ENCODE data around the gene NOL9. TPM values are rescaled to one million over a fixed set of nuclear protein-coding genes. Genes with fewer than 3 reads are reported as not detected.
"Not testable (repeated sequence)": the region's sequence is repeated elsewhere in the genome, so short reads cannot be mapped to it uniquely, and the experiment has no call there.

Gene NOL9
- total and polyA plus RNA-seq, 4 experiments from 2014 or later = 12.7 to 60.9 (median 46.3) TPM

GRCh38 chr1:6600410-6601048 is 46.2 kb upstream of the NOL9 start:
- intact Hi-C loops (cut with micrococcal nuclease) = loop anchor here (1.0 kb wide), 1 partner anchor 20 kb away; no protein-coding TSS in a partner anchor
- Mint-ChIP-seq H3K9me3 (no peaks in the 10 kb centered on the region), H3K4me1 (peaks cover 14 to 65% (median 47%) of the 10 kb centered on the region in 4 donors), H3K27me3 (no peaks in the 10 kb centered on the region), H3K4me3 (peak overlapping the region; percentile 93 to 99 (median 98)), H3K36me3 (peaks cover 21 to 46% of the 10 kb centered on the region in 2 donors), H3K27ac (peak overlapping the region; percentile 88 to 98 (median 96))
- peak overlapping the region; percentile 88 for H3K27ac ChIP-seq (ENCODE audit: low read depth, low read length)
- POLR2A ChIA-PET (ENCODE audit: partially characterized antibody) = interaction anchor here (0.7 to 8.5 kb wide), 15 partner anchors 8 to 608 kb away, joined by 3 to 273 read pairs (median 21); partner anchors contain the start of genes NOL9, PHF13, PLEKHG5 and TAS1R1
- H3K36me3 ChIP-seq (ENCODE audit: insufficient read depth, low read length) = peaks cover 32% of the 10 kb centered on the region
- H3K27me3 ChIP-seq (ENCODE audit: insufficient read depth, low read length) = no peaks in the 10 kb centered on the region
- H3K9me3 ChIP-seq (ENCODE audit: control insufficient read depth in 1 of 2, low read length in 2 of 2) = no peaks in the 10 kb centered on the region
- peaks cover 61% of the 10 kb centered on the region for H3K4me1 ChIP-seq (ENCODE audit: insufficient read depth, low read length)
- peak overlapping the region; percentile 87 to 92 for H3K4me3 ChIP-seq (ENCODE audit: low read length in 2 of 2)
- CTCF ChIA-PET (ENCODE audit: partially characterized antibody) = interaction anchor here (0.8 to 3.8 kb wide), 14 partner anchors 11 to 114 kb away, joined by 3 to 24 read pairs (median 6); partner anchors contain the start of genes NOL9, TAS1R1, THAP3 and ZBTB48
- DNase-seq = no peak

- peaks cover 14 to 71% (median 50%) of the 10 kb centered on the region in 4 donors for H3K4me1 Mint-ChIP-seq
- intact Hi-C loops (cut with micrococcal nuclease); DNase-seq; H3K9me3 Mint-ChIP-seq; H3K9me3 ChIP-seq (ENCODE audit: control insufficient read depth in 1 of 2, low read length in 2 of 2); H3K27me3 Mint-ChIP-seq; H3K27me3 ChIP-seq (ENCODE audit: insufficient read depth, low read length): not testable (repeated sequence)
- Histone ChIP-seq H3K27ac (ENCODE audit: low read depth, low read length) (peak overlapping the region; percentile 88), H3K4me3 (ENCODE audit: low read length in 2 of 2) (peak overlapping the region; percentile 87 to 92), H3K4me1 (ENCODE audit: insufficient read depth, low read length) (peaks cover 61% of the 10 kb centered on the region), H3K36me3 (ENCODE audit: insufficient read depth, low read length) (peaks cover 37% of the 10 kb centered on the region)
- POLR2A ChIA-PET (ENCODE audit: partially characterized antibody) = interaction anchor here (0.7 to 8.5 kb wide), 14 partner anchors 7 to 607 kb away, joined by 3 to 273 read pairs (median 24); partner anchors contain the start of genes NOL9, PHF13, TAS1R1 and THAP3
- H3K27ac Mint-ChIP-seq = peak overlapping the region; percentile 88 to 98 (median 96)
- peak overlapping the region; percentile 93 to 99 (median 98) for H3K4me3 Mint-ChIP-seq
- peaks cover 25 to 51% of the 10 kb centered on the region in 2 donors for H3K36me3 Mint-ChIP-seq
- CTCF ChIA-PET (ENCODE audit: partially characterized antibody) = interaction anchor here (0.8 to 3.8 kb wide), 13 partner anchors 11 to 113 kb away, joined by 3 to 24 read pairs (median 6); partner anchors contain the start of genes NOL9, TAS1R1, THAP3 and ZBTB48
Measured at GRCh38 chr1:6599991-6600390, 45.7 kb upstream of the NOL9 start.

- Histone ChIP-seq H3K4me3 (ENCODE audit: low read length in 2 of 2) (peak overlapping the region; percentile 81), H3K27ac (ENCODE audit: low read depth, low read length) (peak overlapping the region; percentile 54), H3K27me3 (ENCODE audit: insufficient read depth, low read length) (no peaks in the 10 kb centered on the region), H3K9me3 (ENCODE audit: control insufficient read depth in 1 of 2, low read length in 2 of 2) (no peaks in the 10 kb centered on the region), H3K4me1 (ENCODE audit: insufficient read depth, low read length) (peaks cover 59% of the 10 kb centered on the region), H3K36me3 (ENCODE audit: insufficient read depth, low read length) (peaks cover 44% of the 10 kb centered on the region)
- Mint-ChIP-seq H3K4me1 (peaks cover 13 to 73% (median 49%) of the 10 kb centered on the region in 4 donors), H3K27me3 (no peaks in the 10 kb centered on the region), H3K36me3 (peaks cover 28 to 54% of the 10 kb centered on the region in 2 donors), H3K9me3 (no peaks in the 10 kb centered on the region), H3K4me3 (peak overlapping the region; percentile 93 to 99 (median 98)), H3K27ac (peak overlapping the region; percentile 84 to 96 (median 89))
- intact Hi-C loops (cut with micrococcal nuclease) = no loop called here
- CTCF ChIA-PET (ENCODE audit: partially characterized antibody) = interaction anchor here (0.6 to 3.8 kb wide), 15 partner anchors 10 to 112 kb away, joined by 3 to 24 read pairs (median 5); partner anchors contain the start of genes NOL9, TAS1R1, THAP3 and ZBTB48
- DNase-seq = peak; percentile 54 to 80 (median 60)
- POLR2A ChIA-PET (ENCODE audit: partially characterized antibody) = interaction anchor here (0.8 to 8.5 kb wide), 11 partner anchors 7 to 607 kb away, joined by 3 to 273 read pairs (median 46); partner anchors contain the start of genes NOL9, PHF13, TAS1R1 and THAP3
Measured at GRCh38 chr1:6599141-6599975, 45.0 kb upstream of the NOL9 start.

- no peak overlapping the region for H3K4me3 ChIP-seq (ENCODE audit: low read length in 2 of 2)
- no peaks in the 10 kb centered on the region for H3K27me3 ChIP-seq (ENCODE audit: insufficient read depth, low read length)
- Mint-ChIP-seq H3K4me1 (peaks cover 11 to 66% (median 41%) of the 10 kb centered on the region in 4 donors), H3K27ac (peak overlapping the region in 1 of 7 donors; percentile 15), H3K4me3 (peak overlapping the region in 1 of 8 donors; percentile 30), H3K9me3 (no peaks in the 10 kb centered on the region), H3K36me3 (peaks cover 32 to 59% of the 10 kb centered on the region in 2 donors), H3K27me3 (no peaks in the 10 kb centered on the region)
- ChIA-PET CTCF (ENCODE audit: partially characterized antibody) (interaction anchor here (1.2 kb wide), 1 partner anchor 8 kb away, joined by 4 read pairs; no protein-coding TSS in a partner anchor), POLR2A (ENCODE audit: partially characterized antibody) (interaction anchor here (1.0 to 8.5 kb wide), 4 partner anchors 14 to 43 kb away, joined by 3 to 273 read pairs (median 60); partner anchors contain the start of genes NOL9, TAS1R1, THAP3 and ZBTB48)
- H3K4me1 ChIP-seq (ENCODE audit: insufficient read depth, low read length) = peaks cover 50% of the 10 kb centered on the region
- intact Hi-C loops (cut with micrococcal nuclease) = no loop called here
- H3K27ac ChIP-seq (ENCODE audit: low read depth, low read length) = no peak overlapping the region
- H3K9me3 ChIP-seq (ENCODE audit: control insufficient read depth in 1 of 2, low read length in 2 of 2) = no peaks in the 10 kb centered on the region
- H3K36me3 ChIP-seq (ENCODE audit: insufficient read depth, low read length) = peaks cover 60% of the 10 kb centered on the region
- DNase-seq = no peak
Measured at GRCh38 chr1:6597777-6598131, 43.4 kb upstream of the NOL9 start.

- Histone ChIP-seq H3K9me3 (ENCODE audit: control insufficient read depth in 1 of 2, low read length in 2 of 2) (no peaks in the 10 kb centered on the region), H3K27ac (ENCODE audit: low read depth, low read length) (no peak overlapping the region), H3K4me3 (ENCODE audit: low read length in 2 of 2) (no peak overlapping the region), H3K4me1 (ENCODE audit: insufficient read depth, low read length) (peaks cover 56% of the 10 kb centered on the region), H3K27me3 (ENCODE audit: insufficient read depth, low read length) (no peaks in the 10 kb centered on the region), H3K36me3 (ENCODE audit: insufficient read depth, low read length) (peaks cover 62% of the 10 kb centered on the region)
- CTCF ChIA-PET (ENCODE audit: partially characterized antibody) = interaction anchor here (1.0 kb wide), 1 partner anchor 14 kb away, joined by 3 read pairs; no protein-coding TSS in a partner anchor
- Mint-ChIP-seq H3K4me3 (peak overlapping the region in 5 of 8 donors; percentile 17 to 46 (median 28)), H3K27ac (peak overlapping the region in 3 of 7 donors; percentile 15 to 70 (median 51)), H3K4me1 (peaks cover 11 to 66% (median 41%) of the 10 kb centered on the region in 4 donors), H3K27me3 (no peaks in the 10 kb centered on the region), H3K36me3 (peaks cover 32 to 57% of the 10 kb centered on the region in 2 donors), H3K9me3 (no peaks in the 10 kb centered on the region)
- POLR2A ChIA-PET (ENCODE audit: partially characterized antibody) = interaction anchor here (1.0 to 8.5 kb wide), 3 partner anchors 13 to 42 kb away, joined by 3 to 273 read pairs (median 3); partner anchors contain the start of genes NOL9, TAS1R1 and ZBTB48
- intact Hi-C loops (cut with micrococcal nuclease) = no loop called here
- DNase-seq = no peak
Measured at GRCh38 chr1:6596886-6597776, 42.8 kb upstream of the NOL9 start.

- Histone ChIP-seq H3K9me3 (ENCODE audit: control insufficient read depth in 1 of 2, low read length in 2 of 2) (no peaks in the 10 kb centered on the region), H3K27me3 (ENCODE audit: insufficient read depth, low read length) (no peaks in the 10 kb centered on the region), H3K4me3 (ENCODE audit: low read length in 2 of 2) (no peak overlapping the region), H3K4me1 (ENCODE audit: insufficient read depth, low read length) (peaks cover 63% of the 10 kb centered on the region), H3K36me3 (ENCODE audit: insufficient read depth, low read length) (peaks cover 62% of the 10 kb centered on the region), H3K27ac (ENCODE audit: low read depth, low read length) (no peak overlapping the region)
- POLR2A ChIA-PET (ENCODE audit: partially characterized antibody) = interaction anchor here (8.5 kb wide), 1 partner anchor 13 kb away, joined by 273 read pairs; the partner anchor contains the start of gene ZBTB48
- Mint-ChIP-seq H3K27ac (peak overlapping the region in 3 of 7 donors; percentile 42 to 72 (median 70)), H3K36me3 (peaks cover 32 to 54% of the 10 kb centered on the region in 2 donors), H3K27me3 (no peaks in the 10 kb centered on the region), H3K4me3 (peak overlapping the region in 2 of 8 donors; percentile 47 to 62), H3K9me3 (no peaks in the 10 kb centered on the region), H3K4me1 (peaks cover 11 to 73% (median 43%) of the 10 kb centered on the region in 4 donors)
- intact Hi-C loops (cut with micrococcal nuclease) = no loop called here
- DNase-seq = no peak
- CTCF ChIA-PET (ENCODE audit: partially characterized antibody) = interaction anchor here (1.0 kb wide), 1 partner anchor 13 kb away, joined by 3 read pairs; no protein-coding TSS in a partner anchor
Measured at GRCh38 chr1:6596351-6596750, 42.0 kb upstream of the NOL9 start.

All from CD4-positive, alpha-beta memory T cell (primary cell).